ENCODE results near the gene DGCR8. TPM values are rescaled to one million over a fixed set of nuclear protein-coding genes. Genes with fewer than 3 reads are reported as not detected.

DGCR8 gene
- total RNA-seq, 4 donors from 2014 or later = 34.3 to 182 (median 64.7) TPM

DNA sequence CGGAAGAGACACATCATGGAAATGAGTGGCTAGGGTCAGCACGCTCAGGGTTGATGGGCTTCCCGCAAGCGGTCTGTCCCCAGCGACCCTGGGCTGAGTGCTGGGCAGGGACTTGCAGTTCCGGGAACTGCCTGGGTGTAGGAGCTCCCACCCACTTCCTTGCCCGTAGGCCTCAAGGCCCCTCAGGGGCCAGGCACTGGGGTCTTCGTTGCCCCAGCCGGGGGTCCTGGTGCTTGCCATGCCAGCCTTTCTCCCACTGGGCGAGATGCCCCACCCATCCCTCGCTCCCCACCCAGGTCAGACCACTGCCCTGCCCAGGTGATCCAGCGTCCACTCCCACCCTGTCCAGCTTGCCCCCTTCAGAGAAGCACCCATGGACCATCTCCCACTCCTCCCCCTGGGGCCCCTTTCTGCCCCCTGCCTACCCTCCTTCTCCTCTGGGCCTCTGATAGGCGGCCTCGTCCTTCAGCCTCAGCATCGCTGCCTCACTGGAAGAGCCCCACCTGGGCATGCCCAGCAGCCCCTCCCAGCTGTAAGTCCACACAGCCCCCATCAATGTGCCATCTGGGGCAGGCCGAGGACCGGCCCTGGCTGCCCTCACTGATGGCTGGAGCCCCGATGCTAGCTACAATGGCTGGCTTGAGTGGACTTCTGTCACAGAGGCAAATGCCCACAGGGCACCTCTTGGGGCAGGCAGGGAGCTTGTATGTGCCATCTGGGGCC is 17.8 kb upstream of the DGCR8 start:
- in situ Hi-C loops (cut with MboI; ENCODE audit: low pct_ligation_motif_present in 1 of 4, low pct_unique_long_range_greater_than_20kb in 1 of 4, low sequenced_read_pairs in 3 of 4) = no loop called here
- H3K4me1 ChIP-seq = no peaks in the 10 kb centered on the region
- no peak overlapping the region for H3K4me3 ChIP-seq
- H3K9me3 ChIP-seq = no peaks in the 10 kb centered on the region
- intact Hi-C loops (cut with DNase I; ENCODE audit: low total_unique reads) = no loop called here
- no peak for DNase-seq
- TF ChIP-seq, protein P1, sequence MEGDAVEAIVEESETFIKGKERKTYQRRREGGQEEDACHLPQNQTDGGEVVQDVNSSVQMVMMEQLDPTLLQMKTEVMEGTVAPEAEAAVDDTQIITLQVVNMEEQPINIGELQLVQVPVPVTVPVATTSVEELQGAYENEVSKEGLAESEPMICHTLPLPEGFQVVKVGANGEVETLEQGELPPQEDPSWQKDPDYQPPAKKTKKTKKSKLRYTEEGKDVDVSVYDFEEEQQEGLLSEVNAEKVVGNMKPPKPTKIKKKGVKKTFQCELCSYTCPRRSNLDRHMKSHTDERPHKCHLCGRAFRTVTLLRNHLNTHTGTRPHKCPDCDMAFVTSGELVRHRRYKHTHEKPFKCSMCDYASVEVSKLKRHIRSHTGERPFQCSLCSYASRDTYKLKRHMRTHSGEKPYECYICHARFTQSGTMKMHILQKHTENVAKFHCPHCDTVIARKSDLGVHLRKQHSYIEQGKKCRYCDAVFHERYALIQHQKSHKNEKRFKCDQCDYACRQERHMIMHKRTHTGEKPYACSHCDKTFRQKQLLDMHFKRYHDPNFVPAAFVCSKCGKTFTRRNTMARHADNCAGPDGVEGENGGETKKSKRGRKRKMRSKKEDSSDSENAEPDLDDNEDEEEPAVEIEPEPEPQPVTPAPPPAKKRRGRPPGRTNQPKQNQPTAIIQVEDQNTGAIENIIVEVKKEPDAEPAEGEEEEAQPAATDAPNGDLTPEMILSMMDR (IDR thresholded peaks at IDR 0.05) = no peak
- TF ChIP-seq POLR2A (IDR thresholded peaks at IDR 0.05) (no peak), POLR2AphosphoS5 (IDR thresholded peaks at IDR 0.05) (no peak), EP300 (IDR thresholded peaks at IDR 0.05; ENCODE audit: low read depth) (no peak)
- peaks cover 0 to 11% (median 2%) of the 10 kb centered on the region in 4 donors for H3K36me3 ChIP-seq
- no peaks in the 10 kb centered on the region for H3K27me3 ChIP-seq
- H3K27ac ChIP-seq = no peak overlapping the region
- WGBS, 2 donors (ENCODE audit: low coverage in 1 of 2) = 93% methylated on average over 17 of the region's 18 CpGs; no CpG with 5 or more reads in 1 of the 2 donors

DNA sequence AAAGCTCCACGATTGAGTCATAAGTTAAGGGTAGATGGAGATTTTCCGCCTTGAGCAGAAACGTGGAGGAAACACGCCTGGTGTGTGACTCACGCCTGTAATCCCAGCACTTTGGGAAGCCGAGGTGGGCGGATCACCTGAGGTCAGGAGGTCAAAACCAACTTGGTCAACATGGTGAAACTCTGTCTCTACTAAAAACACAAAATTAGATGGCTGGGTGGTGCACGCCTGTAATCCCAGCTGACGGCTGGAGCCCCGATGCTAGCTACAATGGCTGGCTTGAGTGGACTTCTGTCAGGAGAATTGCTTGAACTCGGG is 17.3 kb upstream of the DGCR8 start:
- H3K27me3 ChIP-seq = no peaks in the 10 kb centered on the region
- H3K27ac ChIP-seq = no peak overlapping the region
- intact Hi-C loops (cut with DNase I; ENCODE audit: low total_unique reads) (no loop called here), in situ Hi-C loops (cut with MboI; ENCODE audit: low pct_ligation_motif_present in 1 of 4, low pct_unique_long_range_greater_than_20kb in 1 of 4, low sequenced_read_pairs in 3 of 4) (no loop called here)
- no peaks in the 10 kb centered on the region for H3K4me1 ChIP-seq
- H3K36me3 ChIP-seq = peaks cover 0 to 11% (median 2%) of the 10 kb centered on the region in 4 donors
- H3K4me3 ChIP-seq = no peak overlapping the region
- DNase-seq = no peak
- TF ChIP-seq POLR2A (IDR thresholded peaks at IDR 0.05) (no peak), POLR2AphosphoS5 (IDR thresholded peaks at IDR 0.05) (no peak), EP300 (IDR thresholded peaks at IDR 0.05; ENCODE audit: low read depth) (no peak)
- TF ChIP-seq, protein P1 (IDR thresholded peaks at IDR 0.05) = no peak
- WGBS, 2 donors (ENCODE audit: low coverage in 1 of 2) = 87 to 93% methylated on average over 3 to 11 of the region's 11 CpGs
- no peaks in the 10 kb centered on the region for H3K9me3 ChIP-seq

- TF ChIP-seq, protein P1 (IDR thresholded peaks at IDR 0.05) = no peak
- no peak for TF ChIP-seq POLR2AphosphoS5 (IDR thresholded peaks at IDR 0.05)
- no peak for TF ChIP-seq POLR2A (IDR thresholded peaks at IDR 0.05)
- no peak for TF ChIP-seq EP300 (IDR thresholded peaks at IDR 0.05; ENCODE audit: low read depth)
- intact Hi-C loops (cut with DNase I; ENCODE audit: low total_unique reads) (no loop called here), in situ Hi-C loops (cut with MboI; ENCODE audit: low pct_ligation_motif_present in 1 of 4, low pct_unique_long_range_greater_than_20kb in 1 of 4, low sequenced_read_pairs in 3 of 4) (no loop called here)
- Histone ChIP-seq H3K27ac (no peak overlapping the region), H3K27me3 (no peaks in the 10 kb centered on the region), H3K4me3 (no peak overlapping the region), H3K4me1 (no peaks in the 10 kb centered on the region), H3K9me3 (no peaks in the 10 kb centered on the region), H3K36me3 (peaks cover 0 to 11% (median 2%) of the 10 kb centered on the region in 4 donors)
- WGBS, 2 donors (ENCODE audit: low coverage in 1 of 2) = 95% methylated on average over 26 of the region's 27 CpGs; no CpG with 5 or more reads in 1 of the 2 donors
- no peak for DNase-seq
Measured at GRCh38 chr22:20063271-20064139, 16.5 kb upstream of the DGCR8 start.

DNA sequence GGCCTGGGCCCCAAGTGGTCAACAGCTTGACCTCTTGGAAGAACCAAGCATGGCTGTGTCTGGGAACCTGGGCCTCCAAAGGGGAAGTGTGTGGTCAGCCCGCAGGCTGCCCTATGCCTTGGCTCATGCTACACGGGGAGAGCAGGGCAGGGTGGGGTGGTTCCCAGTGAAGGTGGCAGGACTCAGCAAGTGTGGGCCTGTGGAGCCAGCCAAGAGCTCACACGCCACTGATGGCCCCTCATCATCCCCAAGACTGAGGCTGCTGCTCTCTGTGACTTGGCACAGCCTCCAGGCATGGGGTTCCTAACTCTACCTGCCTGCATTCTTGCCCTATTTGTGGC is 15.9 kb upstream of the DGCR8 start:
- TF ChIP-seq EP300 (IDR thresholded peaks at IDR 0.05; ENCODE audit: low read depth) (no peak), POLR2A (IDR thresholded peaks at IDR 0.05) (no peak), POLR2AphosphoS5 (IDR thresholded peaks at IDR 0.05) (no peak)
- TF ChIP-seq, protein P1 (IDR thresholded peaks at IDR 0.05) = no peak
- Histone ChIP-seq H3K4me1 (no peaks in the 10 kb centered on the region), H3K4me3 (no peak overlapping the region), H3K36me3 (peaks cover 0 to 11% (median 2%) of the 10 kb centered on the region in 4 donors), H3K9me3 (no peaks in the 10 kb centered on the region), H3K27me3 (no peaks in the 10 kb centered on the region), H3K27ac (no peak overlapping the region)
- 88% methylated on average over 3 of the region's 3 CpGs; no CpG with 5 or more reads in 1 of the 2 donors for WGBS, 2 donors (ENCODE audit: low coverage in 1 of 2)
- in situ Hi-C loops (cut with MboI; ENCODE audit: low pct_ligation_motif_present in 1 of 4, low pct_unique_long_range_greater_than_20kb in 1 of 4, low sequenced_read_pairs in 3 of 4) (no loop called here), intact Hi-C loops (cut with DNase I; ENCODE audit: low total_unique reads) (no loop called here)
- no peak for DNase-seq
